OCI-LY7 (cell line): ENCODE results near the gene SLC13A5.

Source experiments
- CTCF ChIP-seq: fragments of 200-600 bp; sonication (generic); conservative IDR thresholded peaks from 2 replicates; pipeline ENCODE4 v1.5.1; 2014; ENCODE audit warnings: mild to moderate bottlenecking, antibody characterized with exemption, low read length, moderate library complexity, mixed read lengths
- EZH2phosphoT487 ChIP-seq: fragments of 200-600 bp; sonication (generic); IDR thresholded peaks from 2 replicates; pipeline ENCODE4 v1.6.1; 2018; ENCODE audit warnings: low read depth, borderline replicate concordance, mild to moderate bottlenecking, mixed run types, antibody characterized with exemption, low read length, moderate library complexity, mixed read lengths

- TF ChIP-seq CTCF, result no peak
- TF ChIP-seq EZH2phosphoT487, result no peak
Observed at GRCh38 chr17:6724009-6724408, 10.8 kb upstream of the SLC13A5 start.
